ENCODE measurements around the gene ATP5F1D. TPM values are rescaled to one million over a fixed set of nuclear protein-coding genes. Genes with fewer than 3 reads are reported as not detected.
A peak's percentile ranks its signal among the peaks of the same experiment; 100 is the strongest.

ATP5F1D gene
- total RNA-seq, 3 donors from 2014 or later: 47.6 to 64.9 (median 61.3) TPM

- no peak for TF ChIP-seq POLR2A (IDR thresholded peaks at IDR 0.05)
- peak; percentile 69 to 91 (median 74) for TF ChIP-seq POLR2AphosphoS5 (IDR thresholded peaks at IDR 0.05)
- no peak for TF ChIP-seq CTCF (IDR thresholded peaks at IDR 0.05)
- H3K4me3 ChIP-seq: peak overlapping the region; percentile 83 to 97 (median 94)
- DNase-seq (ENCODE audit: low spot score in 2 of 2): peak; percentile 91 to 96
- H3K27ac ChIP-seq: peak overlapping the region; percentile 99
- H3K9me3 ChIP-seq: no peaks in the 10 kb centered on the region
- H3K36me3 ChIP-seq: peaks cover 11% of the 10 kb centered on the region
- H3K4me1 ChIP-seq: peaks cover 19 to 20% of the 10 kb centered on the region in 2 donors
- H3K27me3 ChIP-seq: no peaks in the 10 kb centered on the region
- intact Hi-C loops (cut with DNase I; ENCODE audit: low total_unique reads): no loop called here
Measured at GRCh38 chr19:1252221-1252820, 10.8 kb downstream of the ATP5F1D start.

GRCh38 chr19:1252821-1253513 lies 11.4 kb downstream of the ATP5F1D start:
- H3K4me3 ChIP-seq: peak overlapping the region; percentile 83 to 97 (median 94)
- intact Hi-C loops (cut with DNase I; ENCODE audit: low total_unique reads): no loop called here
- peak overlapping the region; percentile 99 for H3K27ac ChIP-seq
- peaks cover 11% of the 10 kb centered on the region for H3K36me3 ChIP-seq
- H3K27me3 ChIP-seq: no peaks in the 10 kb centered on the region
- peak in 2 of 3 donors; percentile 53 to 66 for TF ChIP-seq POLR2AphosphoS5 (IDR thresholded peaks at IDR 0.05)
- peak in 1 of 3 donors; percentile 20 for TF ChIP-seq CTCF (IDR thresholded peaks at IDR 0.05)
- TF ChIP-seq POLR2A (IDR thresholded peaks at IDR 0.05): no peak
- no peaks in the 10 kb centered on the region for H3K9me3 ChIP-seq
- peaks cover 15 to 16% of the 10 kb centered on the region in 2 donors for H3K4me1 ChIP-seq
- peak; percentile 90 to 93 for DNase-seq (ENCODE audit: low spot score in 2 of 2)

GRCh38 chr19:1253514-1254080 lies 12.0 kb downstream of the ATP5F1D start:
- H3K27ac ChIP-seq: peak overlapping the region; percentile 99
- H3K9me3 ChIP-seq: no peaks in the 10 kb centered on the region
- DNase-seq (ENCODE audit: low spot score in 2 of 2): no peak
- H3K4me3 ChIP-seq: peak overlapping the region; percentile 83 to 97 (median 94)
- H3K27me3 ChIP-seq: no peaks in the 10 kb centered on the region
- peaks cover 12 to 13% of the 10 kb centered on the region in 2 donors for H3K4me1 ChIP-seq
- TF ChIP-seq CTCF (IDR thresholded peaks at IDR 0.05) (no peak), POLR2AphosphoS5 (IDR thresholded peaks at IDR 0.05) (peak in 1 of 3 donors; percentile 9), POLR2A (IDR thresholded peaks at IDR 0.05) (no peak)
- intact Hi-C loops (cut with DNase I; ENCODE audit: low total_unique reads): no loop called here
- peaks cover 11% of the 10 kb centered on the region for H3K36me3 ChIP-seq

DNA sequence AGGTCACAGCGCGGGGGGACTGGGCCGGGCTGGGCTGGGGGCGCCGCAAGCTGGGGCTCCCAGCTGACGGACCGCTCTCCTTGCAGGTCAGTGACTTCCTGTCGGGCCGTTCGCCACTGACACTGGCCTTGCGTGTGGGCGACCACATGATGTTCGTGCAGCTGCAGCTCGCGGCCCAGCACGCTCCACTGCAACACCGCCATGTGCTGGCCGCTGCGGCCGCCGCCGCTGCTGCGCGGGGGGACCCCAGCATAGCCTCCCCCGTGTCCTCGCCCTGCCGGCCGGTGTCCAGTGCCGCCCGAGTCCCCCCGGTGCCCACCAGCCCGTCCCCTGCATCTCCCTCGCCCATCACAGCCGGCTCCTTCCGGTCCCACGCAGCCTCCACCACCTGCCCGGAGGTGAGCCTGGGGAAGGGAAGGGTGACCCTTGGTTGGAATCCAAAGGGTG lies 12.6 kb downstream of the ATP5F1D start:
- Histone ChIP-seq H3K27ac (peak overlapping the region; percentile 99), H3K9me3 (no peaks in the 10 kb centered on the region), H3K4me1 (peaks cover 13 to 16% of the 10 kb centered on the region in 2 donors), H3K36me3 (peaks cover 11% of the 10 kb centered on the region), H3K27me3 (no peaks in the 10 kb centered on the region), H3K4me3 (peak overlapping the region; percentile 83 to 97 (median 94))
- intact Hi-C loops (cut with DNase I; ENCODE audit: low total_unique reads): no loop called here
- TF ChIP-seq POLR2AphosphoS5 (IDR thresholded peaks at IDR 0.05): no peak
- no peak for DNase-seq (ENCODE audit: low spot score in 2 of 2)

GRCh38 chr19:1254530-1255185 lies 13.1 kb downstream of the ATP5F1D start:
- Histone ChIP-seq H3K27ac (peak overlapping the region; percentile 99), H3K9me3 (no peaks in the 10 kb centered on the region), H3K27me3 (no peaks in the 10 kb centered on the region), H3K36me3 (peaks cover 11% of the 10 kb centered on the region), H3K4me3 (peak overlapping the region in 2 of 3 donors; percentile 83 to 97), H3K4me1 (peaks cover 13 to 21% of the 10 kb centered on the region in 2 donors)
- no peak for TF ChIP-seq CTCF (IDR thresholded peaks at IDR 0.05)
- no peak for TF ChIP-seq POLR2A (IDR thresholded peaks at IDR 0.05)
- no peak for TF ChIP-seq POLR2AphosphoS5 (IDR thresholded peaks at IDR 0.05)
- no peak for DNase-seq (ENCODE audit: low spot score in 2 of 2)
- intact Hi-C loops (cut with DNase I; ENCODE audit: low total_unique reads): no loop called here
